Type B pancreatic cell (in vitro differentiated cells): ENCODE data around the gene KRT12. TPM values are rescaled to one million over a fixed set of nuclear protein-coding genes. Genes with fewer than 3 reads are reported as not detected.

Source experiments
- DNase-seq: peaks from one replicate; pipeline ENCODE4 v3.0.0; 2021; ENCODE audit warnings: mixed read lengths; ENCODE audit not compliant: unreplicated experiment; ENCODE audit errors: extremely low spot score
- H3K27ac Mint-ChIP-seq: 2 replicates; pipeline ENCODE4 v1.8.0; 2021; ENCODE audit warnings: mild to moderate bottlenecking, mixed read lengths
- H3K27me3 Mint-ChIP-seq: 2 replicates; pipeline ENCODE4 v1.8.0; 2021; ENCODE audit warnings: mixed read lengths
- H3K36me3 Mint-ChIP-seq: 2 replicates; pipeline ENCODE4 v1.8.0; 2021; ENCODE audit warnings: mixed read lengths
- H3K4me1 Mint-ChIP-seq: one replicate; pipeline ENCODE4 v1.8.0; 2021; ENCODE audit warnings: mixed read lengths; ENCODE audit not compliant: unreplicated experiment
- H3K4me3 Mint-ChIP-seq: 2 replicates; pipeline ENCODE4 v1.8.0; 2021; ENCODE audit warnings: mild to moderate bottlenecking, mixed read lengths
- H3K9me3 Mint-ChIP-seq: 2 replicates; pipeline ENCODE4 v1.8.0; 2021; ENCODE audit warnings: mixed read lengths
- CTCF ChIP-seq: fragments of 200-600 bp; sonication (generic); conservative IDR thresholded peaks from 2 replicates; pipeline ENCODE4 v1.5.0; 2021; ENCODE audit warnings: antibody characterized with exemption, mild to moderate bottlenecking
- total RNA-seq: library from RNA; stranded (reverse); gene quantifications from 2 replicates; pipeline ENCODE4 v1.2.1, GENCODE V29; 2021; ENCODE audit warnings: low replicate concordance

Gene KRT12
- total RNA-seq, 1 donor from 2014 or later = not detected

GRCh38 chr17:40912486-40913210 is 45.6 kb upstream of the KRT12 start:
- Mint-ChIP-seq H3K9me3 (no peaks in the 10 kb centered on the region), H3K27me3 (no peaks in the 10 kb centered on the region), H3K4me3 (peak overlapping the region; percentile 35), H3K27ac (peak overlapping the region; percentile 92), H3K36me3 (no peaks in the 10 kb centered on the region), H3K4me1 (peaks cover 22% of the 10 kb centered on the region)
- no peak for DNase-seq
- TF ChIP-seq CTCF = no peak

DNA sequence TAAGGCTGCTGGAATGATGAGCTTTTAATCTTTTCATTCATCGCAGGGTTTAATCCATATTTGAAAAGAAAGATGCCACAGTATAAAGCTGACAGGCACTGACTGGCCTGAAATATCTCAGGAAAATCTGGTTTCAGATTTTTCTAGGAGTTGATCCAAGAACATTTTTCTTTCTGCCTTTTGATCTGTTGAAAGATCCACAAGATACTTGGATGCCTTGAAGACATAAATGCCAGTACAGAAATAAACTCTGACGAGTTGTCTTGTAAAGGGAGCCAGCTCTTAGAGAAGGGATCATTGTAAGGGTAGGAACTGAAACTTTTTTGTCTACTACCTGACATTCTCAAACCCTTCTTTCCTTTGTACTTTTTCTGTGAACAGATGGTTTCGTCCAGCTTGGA is 43.4 kb upstream of the KRT12 start:
- no peak for DNase-seq
- no peak for TF ChIP-seq CTCF
- H3K27me3 Mint-ChIP-seq = no peaks in the 10 kb centered on the region
- no peaks in the 10 kb centered on the region for H3K36me3 Mint-ChIP-seq
- peak overlapping the region; percentile 94 for H3K27ac Mint-ChIP-seq
- peaks cover 22% of the 10 kb centered on the region for H3K4me1 Mint-ChIP-seq
- peak overlapping the region; percentile 46 for H3K4me3 Mint-ChIP-seq
- no peaks in the 10 kb centered on the region for H3K9me3 Mint-ChIP-seq

DNA sequence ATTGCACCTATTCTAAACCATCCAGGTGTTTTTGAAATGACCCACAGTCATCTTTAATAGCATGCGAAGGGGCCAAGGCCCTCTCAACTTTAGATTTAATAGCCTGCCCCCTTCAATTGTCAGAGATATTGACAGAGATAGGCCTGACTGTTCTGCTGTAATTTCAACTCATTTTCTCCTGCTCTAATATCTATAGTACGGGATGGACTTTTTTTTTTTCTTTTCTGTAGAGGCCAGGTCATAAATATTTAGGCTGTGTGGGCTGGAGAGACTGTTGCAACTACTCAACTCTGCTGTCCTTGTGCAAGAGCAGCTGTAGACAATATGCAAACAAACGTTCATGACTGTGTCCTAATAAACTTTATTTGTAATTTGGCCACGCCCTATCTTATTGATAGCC is 42.7 kb upstream of the KRT12 start:
- Mint-ChIP-seq H3K4me1 (peaks cover 22% of the 10 kb centered on the region), H3K9me3 (no peaks in the 10 kb centered on the region), H3K4me3 (peak overlapping the region; percentile 46), H3K36me3 (no peaks in the 10 kb centered on the region), H3K27ac (peak overlapping the region; percentile 94), H3K27me3 (no peaks in the 10 kb centered on the region)
- TF ChIP-seq CTCF = no peak
- no peak for DNase-seq

- Mint-ChIP-seq H3K36me3 (peaks cover 3% of the 10 kb centered on the region), H3K4me3 (peak overlapping the region; percentile 43), H3K27me3 (peaks cover 3% of the 10 kb centered on the region), H3K9me3 (no peaks in the 10 kb centered on the region), H3K4me1 (peaks cover 25% of the 10 kb centered on the region), H3K27ac (peak overlapping the region; percentile 94)
- peak; percentile 79 for DNase-seq
- peak; percentile 87 for TF ChIP-seq CTCF
Observed at GRCh38 chr17:40909351-40909750, 42.3 kb upstream of the KRT12 start.

- H3K4me1 Mint-ChIP-seq = peaks cover 29% of the 10 kb centered on the region
- TF ChIP-seq CTCF = no peak
- H3K27ac Mint-ChIP-seq = no peak overlapping the region
- peaks cover 3% of the 10 kb centered on the region for H3K27me3 Mint-ChIP-seq
- peaks cover 4% of the 10 kb centered on the region for H3K36me3 Mint-ChIP-seq
- no peak overlapping the region for H3K4me3 Mint-ChIP-seq
- DNase-seq = no peak
- H3K9me3 Mint-ChIP-seq = peaks cover 4% of the 10 kb centered on the region
Observed at GRCh38 chr17:40906613-40907012, 39.6 kb upstream of the KRT12 start.
